IPS DF 6.9 (cell line): ENCODE data around the gene ETV6.

ENCODE experiments used
- DNase-seq: peaks from one replicate; pipeline ENCODE4 v3.0.0-alpha.2; 2013; ENCODE audit warnings: low read depth, low spot score
- H3K27ac ChIP-seq: one replicate; pipeline ENCODE4 v1.5.1; 2013; ENCODE audit warnings: low read length, control low read depth
- H3K27me3 ChIP-seq: 2 replicates; pipeline ENCODE4 v1.6.1; 2013; ENCODE audit warnings: mild to moderate bottlenecking, low read length; ENCODE audit not compliant: control insufficient read depth, insufficient read depth
- H3K36me3 ChIP-seq: 2 replicates; pipeline ENCODE4 v1.6.1; 2013; ENCODE audit warnings: low read length; ENCODE audit not compliant: control insufficient read depth, insufficient read depth
- H3K4me1 ChIP-seq: 2 replicates; pipeline ENCODE4 v1.6.1; 2013; ENCODE audit warnings: low read length; ENCODE audit not compliant: control insufficient read depth, insufficient read depth
- H3K4me3 ChIP-seq: 2 replicates; pipeline ENCODE4 v1.5.1; 2013; ENCODE audit warnings: mild to moderate bottlenecking, low read length
- H3K9me3 ChIP-seq: 2 replicates; pipeline ENCODE4 v1.6.1; 2013; ENCODE audit warnings: low read length, inconsistent platforms; ENCODE audit not compliant: control insufficient read depth, insufficient read depth
- WGBS: extraction: QIAGEN DNeasy Blood & Tissue Kit; methylation state at CpG from one replicate; pipeline ENCODE4 v1.1.7; 2013; ENCODE audit warnings: mixed read lengths, missing lambda C conversion rate; ENCODE audit not compliant: insufficient read length, insufficient coverage; 5-methylcytosine and 5-hydroxymethylcytosine counted together

The ETV6 gene

GRCh38 chr12:11893998-11894397 lies 244.5 kb downstream of the ETV6 start:
- 0 out of 2 replicates have a peak, but pooled peaks cover 3% of the 10 kb centered on the region for H3K36me3 ChIP-seq
- H3K9me3 ChIP-seq = no peaks in the 10 kb centered on the region
- no peaks in the 10 kb centered on the region for H3K27me3 ChIP-seq
- 0 out of 2 replicates have a peak, but pooled peaks cover 1% of the 10 kb centered on the region for H3K4me1 ChIP-seq
- no peak overlapping the region for H3K27ac ChIP-seq
- DNase-seq = no peak
- H3K4me3 ChIP-seq = no peak overlapping the region
- WGBS = no CpG with 5 or more reads among the region's 4 CpGs

GRCh38 chr12:11894890-11895289 lies 245.4 kb downstream of the ETV6 start:
- H3K27ac ChIP-seq = no peak overlapping the region
- no peak overlapping the region for H3K4me3 ChIP-seq
- no peaks in the 10 kb centered on the region for H3K27me3 ChIP-seq
- no CpG with 5 or more reads among the region's 4 CpGs for whole genome bisulfite sequencing
- no peak for DNase-seq
- H3K4me1 ChIP-seq = 0 out of 2 replicates have a peak, but pooled peaks cover 1% of the 10 kb centered on the region
- no peaks in the 10 kb centered on the region for H3K9me3 ChIP-seq
- H3K36me3 ChIP-seq = 0 out of 2 replicates have a peak, but pooled peaks cover 3% of the 10 kb centered on the region

DNA sequence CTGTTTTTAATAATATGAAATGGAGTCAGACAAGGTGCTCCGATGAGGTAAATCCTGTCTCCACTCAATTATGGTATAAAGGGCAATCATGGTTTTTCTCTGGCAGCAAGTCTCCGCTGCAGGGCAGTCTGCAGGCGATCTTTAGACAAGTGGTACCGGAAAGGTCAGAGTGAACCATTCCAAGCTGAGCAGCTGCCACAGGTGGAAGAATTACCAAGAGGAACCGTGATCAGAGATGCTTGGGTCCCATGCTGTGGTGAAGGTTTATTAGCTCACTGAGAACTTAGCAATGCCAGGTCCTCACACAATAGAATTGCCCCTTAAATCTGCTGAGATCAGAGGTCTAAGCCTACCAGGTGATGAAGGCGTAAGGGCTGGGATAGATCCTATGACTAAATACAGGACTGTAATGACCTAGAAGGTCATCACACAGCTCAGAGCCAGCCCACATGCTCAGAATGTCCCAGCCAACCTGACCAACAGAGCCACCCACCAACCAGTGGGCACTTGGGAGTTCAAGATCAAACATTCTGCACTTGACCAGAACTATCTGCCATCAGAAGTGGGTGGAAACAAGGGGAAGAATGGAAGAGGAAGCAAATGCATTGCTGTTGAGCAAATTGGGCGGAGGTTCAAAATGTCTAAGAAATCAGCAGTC lies 246.1 kb downstream of the ETV6 start:
- H3K27me3 ChIP-seq = no peaks in the 10 kb centered on the region
- H3K4me3 ChIP-seq = no peak overlapping the region
- H3K9me3 ChIP-seq = no peaks in the 10 kb centered on the region
- H3K36me3 ChIP-seq = 0 out of 2 replicates have a peak, but pooled peaks cover 3% of the 10 kb centered on the region
- no peak for DNase-seq
- H3K4me1 ChIP-seq = 0 out of 2 replicates have a peak, but pooled peaks cover 1% of the 10 kb centered on the region
- WGBS = no CpG with 5 or more reads among the region's 7 CpGs
- no peak overlapping the region for H3K27ac ChIP-seq

- H3K27ac ChIP-seq = no peak overlapping the region
- no CpG with 5 or more reads among the region's 3 CpGs for WGBS
- H3K4me1 ChIP-seq = 0 out of 2 replicates have a peak, but pooled peaks cover 1% of the 10 kb centered on the region
- H3K27me3 ChIP-seq = no peaks in the 10 kb centered on the region
- DNase-seq = no peak
- H3K4me3 ChIP-seq = no peak overlapping the region
- no peaks in the 10 kb centered on the region for H3K9me3 ChIP-seq
- 0 out of 2 replicates have a peak, but pooled peaks cover 3% of the 10 kb centered on the region for H3K36me3 ChIP-seq
Observed at GRCh38 chr12:11896417-11896929, 247.0 kb downstream of the ETV6 start.

- WGBS = no CpG with 5 or more reads among the region's 2 CpGs
- 0 out of 2 replicates have a peak, but pooled peaks cover 1% of the 10 kb centered on the region for H3K4me1 ChIP-seq
- H3K9me3 ChIP-seq = no peaks in the 10 kb centered on the region
- no peak for DNase-seq
- H3K27ac ChIP-seq = no peak overlapping the region
- H3K27me3 ChIP-seq = no peaks in the 10 kb centered on the region
- no peaks in the 10 kb centered on the region for H3K36me3 ChIP-seq
- no peak overlapping the region for H3K4me3 ChIP-seq
Observed at GRCh38 chr12:11897923-11898322, 248.4 kb downstream of the ETV6 start.

DNA sequence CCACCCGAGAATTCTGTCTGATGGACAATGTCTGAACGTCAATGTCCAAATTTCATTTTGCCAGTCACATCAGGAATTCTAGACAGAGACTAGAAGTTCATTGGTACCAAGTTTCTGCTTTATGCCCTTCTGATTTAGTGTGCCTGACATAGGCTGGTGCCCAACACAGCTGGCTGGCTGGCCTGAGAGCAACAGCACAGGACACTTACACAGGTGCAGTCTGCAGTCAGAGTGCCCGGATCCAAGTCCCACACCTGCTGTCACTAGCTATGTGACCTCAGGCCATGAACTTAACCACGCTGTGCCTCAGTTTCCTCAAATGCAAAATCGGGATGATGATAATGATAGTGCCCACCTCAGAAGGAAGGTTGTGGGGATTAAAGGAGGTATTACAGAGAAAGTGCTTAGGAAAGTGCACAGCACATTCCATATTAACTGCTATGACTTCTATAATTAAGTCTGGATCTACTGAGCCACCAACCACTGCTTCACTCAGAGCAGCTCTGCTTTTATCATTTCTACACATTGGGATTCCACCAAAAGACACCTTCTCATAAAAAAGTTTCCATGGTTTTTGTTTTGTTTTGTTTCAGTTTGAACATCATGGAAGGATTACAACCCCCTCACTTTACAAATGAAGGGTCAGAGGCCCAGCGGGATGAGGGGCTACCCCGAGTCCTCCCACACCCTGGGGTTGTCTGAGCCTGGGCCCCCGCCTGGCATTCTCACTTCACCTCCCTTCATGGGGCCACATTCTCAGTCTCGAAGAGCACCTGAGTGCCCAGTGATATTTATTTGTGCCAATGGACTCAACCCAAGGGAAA lies 252.4 kb downstream of the ETV6 start:
- DNase-seq = no peak
- no peaks in the 10 kb centered on the region for H3K36me3 ChIP-seq
- H3K4me3 ChIP-seq = no peak overlapping the region
- no peaks in the 10 kb centered on the region for H3K9me3 ChIP-seq
- H3K27me3 ChIP-seq = no peaks in the 10 kb centered on the region
- H3K27ac ChIP-seq = no peak overlapping the region
- no peaks in the 10 kb centered on the region for H3K4me1 ChIP-seq
- WGBS = no CpG with 5 or more reads among the region's 9 CpGs

- Histone ChIP-seq H3K4me3 (no peak overlapping the region), H3K27me3 (no peaks in the 10 kb centered on the region), H3K36me3 (no peaks in the 10 kb centered on the region), H3K9me3 (no peaks in the 10 kb centered on the region), H3K4me1 (no peaks in the 10 kb centered on the region), H3K27ac (no peak overlapping the region)
- no CpG with 5 or more reads among the region's 4 CpGs for WGBS
- DNase-seq = no peak
Observed at GRCh38 chr12:11902525-11902875, 253.0 kb downstream of the ETV6 start.

GRCh38 chr12:11904124-11904523 lies 254.7 kb downstream of the ETV6 start:
- no peak for DNase-seq
- H3K27me3 ChIP-seq = no peaks in the 10 kb centered on the region
- H3K9me3 ChIP-seq = no peaks in the 10 kb centered on the region
- WGBS = no CpG with 5 or more reads among the region's 3 CpGs
- no peaks in the 10 kb centered on the region for H3K36me3 ChIP-seq
- H3K27ac ChIP-seq = no peak overlapping the region
- H3K4me3 ChIP-seq = no peak overlapping the region
- H3K4me1 ChIP-seq = no peaks in the 10 kb centered on the region

GRCh38 chr12:11905534-11905933 lies 256.1 kb downstream of the ETV6 start:
- Histone ChIP-seq H3K27me3 (no peaks in the 10 kb centered on the region), H3K36me3 (no peaks in the 10 kb centered on the region), H3K9me3 (no peaks in the 10 kb centered on the region), H3K4me3 (no peak overlapping the region), H3K4me1 (no peaks in the 10 kb centered on the region), H3K27ac (no peak overlapping the region)
- no peak for DNase-seq

DNA sequence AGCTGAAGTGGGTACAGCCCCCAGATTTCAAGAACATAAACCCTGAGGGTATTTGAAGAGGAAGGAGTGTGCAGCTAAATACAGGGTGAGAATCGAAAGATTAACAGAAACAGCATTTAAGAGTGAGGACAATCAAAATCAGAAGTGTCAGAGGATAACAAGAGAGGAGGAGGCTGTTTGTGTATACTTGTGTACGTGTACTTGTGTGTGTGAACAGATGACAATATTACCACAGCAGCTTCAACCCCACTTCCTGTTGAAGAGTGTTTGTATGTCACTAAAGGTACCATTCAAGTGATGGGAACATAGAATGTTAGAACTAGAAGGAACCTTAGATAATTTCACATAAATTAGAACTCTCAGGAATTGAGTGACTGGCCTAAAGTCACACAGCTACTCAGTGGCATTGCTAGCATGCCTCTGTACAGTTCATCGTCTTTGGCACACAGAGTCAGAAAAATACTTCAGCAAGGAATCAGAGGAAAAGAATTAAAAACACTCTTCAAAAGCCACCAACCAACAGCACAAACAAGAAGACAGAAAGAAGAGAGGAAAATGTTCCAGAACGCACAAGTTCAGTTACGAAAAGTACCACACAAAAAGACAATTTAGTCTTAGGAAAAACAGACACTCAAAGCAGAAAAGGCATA lies 256.9 kb downstream of the ETV6 start:
- Histone ChIP-seq H3K27ac (no peak overlapping the region), H3K27me3 (no peaks in the 10 kb centered on the region), H3K36me3 (no peaks in the 10 kb centered on the region), H3K9me3 (no peaks in the 10 kb centered on the region), H3K4me3 (no peak overlapping the region), H3K4me1 (no peaks in the 10 kb centered on the region)
- DNase-seq = no peak
- WGBS = no CpG with 5 or more reads among the region's 5 CpGs
